COLO668 (cell line): Measurements from ENCODE around the gene CX3CL1.

Experiments
- DNase-seq: peaks from one replicate; lab custom pipeline; 2025; ENCODE audit not compliant: unreplicated experiment; lab: John Stamatoyannopoulos, UW

Gene CX3CL1

GRCh38 chr16:57432989-57433388 lies 60.7 kb downstream of the CX3CL1 start:
- DNase-seq = no peak

DNA sequence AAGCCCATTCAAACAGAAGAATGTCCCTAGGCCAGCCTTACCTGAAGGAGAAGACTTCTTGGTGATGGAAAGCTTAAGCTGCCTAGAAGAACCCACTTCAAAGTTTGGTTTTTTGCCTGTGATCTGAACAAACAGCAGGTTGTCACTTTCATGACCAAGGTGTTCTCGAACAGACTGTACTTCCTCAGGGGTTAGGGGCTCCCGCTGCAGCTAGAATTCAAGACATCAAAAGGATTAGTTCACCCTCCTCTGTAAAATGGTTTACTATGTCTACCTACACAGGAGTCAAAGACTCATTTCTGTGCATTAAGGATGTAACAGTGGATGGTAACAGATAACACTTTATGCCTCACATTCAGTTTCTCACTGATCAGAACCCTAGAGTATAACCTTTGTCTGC lies 61.7 kb downstream of the CX3CL1 start:
- DNase-seq = no peak
